ENCODE measurements around the gene SERPINA3.
"Not testable (repeated sequence)": the region's sequence is repeated elsewhere in the genome, so short reads cannot be mapped to it uniquely, and the experiment has no call there.

SERPINA3 gene

DNA sequence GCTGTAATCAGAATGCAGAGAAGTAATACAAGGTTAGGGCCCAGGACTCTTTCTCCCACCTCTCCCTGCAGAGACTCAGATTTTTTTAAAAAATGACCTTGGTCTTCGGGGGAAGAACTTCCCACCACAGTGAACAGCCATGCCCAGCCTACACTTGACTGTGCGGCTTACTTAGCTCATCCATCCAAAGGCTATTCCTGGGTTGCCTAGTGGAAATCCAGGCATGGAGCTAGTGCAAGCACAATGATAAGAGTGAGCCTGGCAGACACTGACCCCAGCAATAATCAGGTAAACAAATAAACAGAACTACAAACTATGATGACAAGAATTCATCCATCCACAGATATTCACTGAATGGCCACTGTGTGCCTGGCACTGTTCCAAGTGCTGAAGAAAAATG lies 16.3 kb upstream of the SERPINA3 start:
- TF ChIP-seq GATA1 (IDR thresholded peaks at IDR 0.05; ENCODE audit: low read depth, low read length) (no peak), POLR2A (IDR thresholded peaks at IDR 0.05; ENCODE audit: low read length) (no peak)
- DNase-seq: no peak

DNA sequence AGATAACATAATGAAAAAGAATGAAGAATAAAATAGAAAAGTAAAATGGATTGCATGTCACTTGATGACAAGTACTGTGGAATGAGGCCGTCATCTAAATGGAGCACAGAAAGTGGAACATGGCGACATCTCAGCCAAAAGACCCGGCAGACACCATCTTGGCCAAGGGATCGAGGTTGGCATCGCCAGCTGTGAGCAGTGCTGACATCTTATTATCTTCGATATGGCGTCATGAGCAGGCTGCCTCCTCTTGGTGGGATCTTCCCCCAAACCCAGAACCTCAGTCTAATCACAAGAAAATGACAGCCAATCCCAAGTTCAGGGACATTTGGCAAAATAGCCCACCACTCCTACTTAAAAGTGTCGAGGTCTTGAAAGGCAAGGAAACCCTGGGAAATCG lies 15.8 kb upstream of the SERPINA3 start:
- no peak for DNase-seq
- TF ChIP-seq POLR2A (IDR thresholded peaks at IDR 0.05; ENCODE audit: low read length) (no peak), GATA1 (IDR thresholded peaks at IDR 0.05; ENCODE audit: low read depth, low read length) (no peak)

DNA sequence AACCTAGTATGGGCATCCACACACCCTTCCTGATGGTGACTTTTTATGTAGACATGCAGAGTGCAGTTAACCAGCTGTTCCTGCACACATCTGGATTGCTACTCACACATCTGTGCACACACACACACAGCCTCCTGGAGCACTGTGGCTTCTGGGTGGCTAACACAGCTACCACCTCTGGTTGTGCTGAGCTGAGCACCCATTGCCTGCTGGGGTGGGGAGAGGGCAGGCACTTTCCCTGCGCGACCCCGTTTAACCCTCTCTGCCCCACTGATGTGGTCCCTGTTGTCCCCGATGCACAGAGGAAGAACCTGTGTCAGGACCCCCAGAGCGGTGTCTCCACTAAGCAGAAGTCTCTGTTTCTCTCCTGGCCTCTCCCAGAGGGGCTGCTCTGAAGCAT lies 14.4 kb upstream of the SERPINA3 start:
- TF ChIP-seq GATA1 (IDR thresholded peaks at IDR 0.05; ENCODE audit: low read depth, low read length): no peak
- no peak for TF ChIP-seq POLR2A (IDR thresholded peaks at IDR 0.05; ENCODE audit: low read length)
- DNase-seq: no peak

DNA sequence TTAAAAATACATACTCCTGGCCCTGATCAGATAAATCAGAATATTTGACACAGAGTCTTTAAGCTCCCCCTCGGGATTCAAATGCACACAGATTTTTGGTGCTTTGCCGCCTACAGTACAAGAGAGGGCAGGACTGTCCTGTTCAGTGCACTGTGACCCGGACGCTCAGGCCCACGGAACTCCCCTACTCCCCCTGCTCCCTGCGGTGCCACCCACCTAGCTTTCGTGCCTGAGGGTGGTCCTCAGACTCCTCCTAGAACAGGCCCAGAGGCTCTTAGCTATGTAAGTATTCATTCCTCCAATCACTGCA lies 13.7 kb upstream of the SERPINA3 start:
- DNase-seq: no peak
- TF ChIP-seq POLR2A (IDR thresholded peaks at IDR 0.05; ENCODE audit: low read length) (no peak), GATA1 (IDR thresholded peaks at IDR 0.05; ENCODE audit: low read depth, low read length) (no peak)

DNA sequence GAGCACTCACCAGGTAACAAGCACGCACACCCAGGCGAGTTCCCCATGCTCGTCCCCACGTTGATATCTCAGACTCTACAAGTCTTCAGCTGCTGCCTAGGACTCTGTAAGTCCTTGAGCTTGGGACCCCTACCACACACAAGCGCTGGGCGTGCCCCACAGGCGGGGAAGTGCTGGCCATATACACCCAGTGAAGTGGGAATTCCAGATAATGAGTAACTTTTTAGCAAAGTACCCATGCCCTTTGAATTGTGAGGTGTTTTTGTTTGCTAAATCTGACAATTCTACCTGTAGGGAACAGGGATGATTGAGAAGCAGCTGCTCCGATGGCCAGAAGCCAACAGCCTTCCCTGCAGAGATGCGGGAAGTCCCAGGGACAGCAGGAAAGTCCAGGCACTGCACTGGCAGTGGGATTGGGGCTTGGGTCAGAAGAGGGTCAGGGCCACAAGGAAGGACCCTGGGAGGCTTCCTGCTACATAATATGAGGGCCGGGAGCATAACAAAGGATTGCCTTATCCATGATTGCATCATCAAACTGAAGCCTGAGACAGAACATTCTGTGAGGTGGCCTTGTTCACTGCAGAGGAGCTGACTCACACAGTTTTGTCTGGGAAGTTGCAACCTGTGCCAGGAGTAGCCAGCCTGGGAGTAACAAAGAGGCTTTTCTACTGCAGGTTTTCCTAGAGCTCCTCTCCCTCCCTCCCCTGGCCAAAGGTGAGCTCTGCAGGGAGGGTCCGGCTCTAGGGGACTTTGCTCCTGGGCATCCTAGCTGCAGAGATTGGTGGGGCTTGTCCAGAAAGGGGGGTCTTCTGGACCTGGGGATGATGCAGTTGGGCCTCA lies 13.2 kb upstream of the SERPINA3 start:
- no peak for TF ChIP-seq POLR2A (IDR thresholded peaks at IDR 0.05; ENCODE audit: low read length)
- no peak for TF ChIP-seq GATA1 (IDR thresholded peaks at IDR 0.05; ENCODE audit: low read depth, low read length)
- no peak for DNase-seq

DNA sequence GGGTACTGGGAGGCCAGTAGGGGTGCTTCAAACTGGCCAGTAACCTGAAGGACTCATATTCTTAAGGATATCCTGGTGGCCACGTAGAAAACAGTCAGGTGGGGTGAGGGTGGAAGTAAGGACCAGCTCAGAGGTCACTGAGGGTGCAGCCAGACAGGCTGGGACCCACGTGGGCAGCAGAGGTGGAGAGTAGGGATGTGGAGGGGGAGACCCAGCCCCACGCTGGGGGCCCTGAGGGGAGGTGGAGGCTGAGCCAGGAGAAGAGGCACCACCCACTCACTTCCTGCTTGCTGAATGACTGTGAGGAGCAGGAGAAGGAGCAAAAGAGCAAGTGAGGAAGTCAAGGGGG lies 12.6 kb upstream of the SERPINA3 start:
- TF ChIP-seq POLR2A (IDR thresholded peaks at IDR 0.05; ENCODE audit: low read length) (no peak), GATA1 (IDR thresholded peaks at IDR 0.05; ENCODE audit: low read depth, low read length) (no peak)
- no peak for DNase-seq

DNA sequence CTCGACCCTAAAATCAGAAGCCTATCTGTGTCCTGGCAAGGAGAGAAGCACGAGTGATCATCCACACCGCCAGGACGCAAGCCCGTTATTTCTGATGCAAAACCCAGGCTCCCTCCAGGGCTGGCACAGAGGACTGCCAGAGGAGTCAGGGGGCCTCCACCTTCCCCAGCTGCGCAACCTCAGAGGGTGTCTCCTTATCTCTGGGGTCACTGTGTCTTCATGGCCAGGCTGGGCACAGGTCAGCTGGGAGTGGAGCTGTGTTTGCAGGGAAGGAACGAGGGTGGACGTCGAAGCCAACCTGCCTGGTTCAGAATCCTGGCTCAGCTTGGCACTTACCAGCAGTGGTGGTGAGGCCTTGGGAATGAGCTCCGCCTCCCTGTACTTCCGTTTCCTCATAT lies 12.0 kb upstream of the SERPINA3 start:
- TF ChIP-seq POLR2A (IDR thresholded peaks at IDR 0.05; ENCODE audit: low read length): no peak
- TF ChIP-seq GATA1 (IDR thresholded peaks at IDR 0.05; ENCODE audit: low read depth, low read length): no peak
- no peak for DNase-seq

DNA sequence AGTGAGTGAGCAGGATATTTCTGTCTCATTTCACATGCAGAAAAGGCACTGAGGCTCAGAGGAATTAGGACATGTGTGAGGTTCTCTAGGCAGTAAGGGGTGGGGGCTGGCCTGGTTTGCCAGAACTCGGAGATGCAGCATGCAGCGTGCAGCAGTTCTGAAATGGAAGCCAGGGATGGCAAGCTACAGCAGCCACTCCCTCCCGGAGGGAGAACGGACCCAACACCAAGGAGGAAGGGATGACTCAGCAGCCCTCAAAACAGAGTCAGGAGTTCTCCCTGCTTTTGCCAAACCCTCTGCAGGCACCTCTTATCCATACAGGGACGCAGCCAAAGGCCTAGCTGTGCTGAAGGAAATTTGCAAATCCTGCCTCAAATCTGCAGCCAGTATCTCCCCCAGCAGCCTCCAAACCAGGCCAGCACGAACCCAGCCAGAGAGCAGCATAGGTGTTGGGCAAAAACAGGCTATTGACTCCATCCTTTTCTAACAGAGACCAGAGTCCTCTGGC lies 10.3 kb upstream of the SERPINA3 start:
- no peak for DNase-seq

DNA sequence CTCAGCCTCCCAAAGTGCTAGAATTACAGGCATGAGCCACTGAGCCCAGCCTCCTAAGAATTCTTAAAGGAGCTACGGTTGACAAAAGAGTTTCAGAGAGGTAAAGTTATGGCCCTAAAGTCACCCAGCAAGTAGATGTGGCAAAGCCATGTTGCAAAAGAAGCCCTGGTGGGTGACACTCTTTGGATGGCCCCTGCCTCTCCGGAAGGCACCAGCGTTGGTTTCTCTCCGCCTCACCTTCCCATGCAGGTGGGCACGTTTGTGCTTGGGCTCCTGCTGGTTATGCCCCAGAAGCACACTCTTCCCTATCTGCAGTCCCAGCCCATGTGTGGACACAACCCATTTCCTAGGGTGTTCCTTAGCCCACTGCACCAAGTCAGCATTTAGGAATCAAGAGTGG lies 9.5 kb upstream of the SERPINA3 start:
- TF ChIP-seq POLR2A (IDR thresholded peaks at IDR 0.05; ENCODE audit: low read length) (no peak), GATA1 (IDR thresholded peaks at IDR 0.05; ENCODE audit: low read depth, low read length) (no peak)
- DNase-seq: no peak

More for the DNA sequence above, 10.3 kb upstream of the SERPINA3 start:
- TF ChIP-seq POLR2A (IDR thresholded peaks at IDR 0.05; ENCODE audit: low read length) (no peak), GATA1 (IDR thresholded peaks at IDR 0.05; ENCODE audit: low read depth, low read length) (no peak)

DNA sequence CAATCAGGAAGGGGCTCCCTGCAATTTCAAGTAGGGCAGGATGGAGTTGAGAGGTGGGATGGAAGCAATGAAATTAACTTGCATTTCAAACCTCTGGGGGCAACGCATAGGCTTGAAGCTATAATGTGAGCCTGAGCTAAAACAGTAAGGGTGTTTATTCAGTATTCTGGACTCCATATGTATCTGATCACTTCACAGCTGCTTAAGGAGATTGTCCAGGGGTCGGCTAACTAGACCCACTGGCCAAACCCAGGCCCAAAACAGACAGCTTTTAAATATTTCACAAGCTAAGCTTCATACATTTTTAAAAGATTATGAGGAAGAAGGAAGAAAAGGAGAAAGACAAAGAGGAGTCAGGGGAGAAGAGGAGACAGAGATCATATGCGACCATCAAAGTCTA lies 6.8 kb upstream of the SERPINA3 start:
- TF ChIP-seq GATA1 (IDR thresholded peaks at IDR 0.05; ENCODE audit: low read depth, low read length): no peak
- TF ChIP-seq POLR2A (IDR thresholded peaks at IDR 0.05; ENCODE audit: low read length): no peak
- no peak for DNase-seq

DNA sequence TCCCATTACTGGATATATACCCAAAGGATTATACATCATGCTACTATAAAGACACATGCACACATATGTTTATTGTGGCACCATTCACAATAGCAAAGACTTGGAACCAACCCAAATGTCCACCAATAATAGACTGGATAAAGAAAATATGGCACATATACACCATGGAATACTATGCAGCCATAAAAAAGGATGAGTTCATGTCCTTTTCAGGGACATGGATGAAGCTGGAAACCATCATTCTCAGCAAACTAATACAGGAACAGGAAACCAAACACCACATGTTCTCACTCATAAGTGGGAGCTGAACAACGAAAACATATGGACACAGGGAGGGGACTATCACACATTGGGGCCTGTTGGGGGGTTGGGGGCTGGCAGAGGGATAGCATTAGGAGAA lies 3.2 kb upstream of the SERPINA3 start:
- not testable (repeated sequence) for DNase-seq

DNA sequence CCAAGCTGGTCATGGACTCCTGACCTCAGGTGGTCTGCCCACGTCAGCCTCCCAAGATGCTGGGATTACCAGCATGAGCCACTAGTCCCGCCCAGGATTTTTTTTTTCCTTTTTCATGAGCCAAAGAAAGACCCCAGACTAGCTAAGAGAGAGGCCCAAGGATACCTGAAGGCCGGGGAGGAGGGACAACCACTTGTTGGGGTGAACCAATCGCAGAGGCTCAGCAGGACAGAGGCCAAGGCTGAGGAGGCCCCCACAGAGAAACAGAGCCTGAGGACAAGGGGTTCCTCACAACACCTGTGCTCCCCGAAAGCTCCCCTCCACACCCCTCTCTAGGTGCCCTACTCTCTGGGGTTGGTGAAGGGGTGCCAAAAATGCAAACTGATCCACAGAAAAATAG lies 1.0 kb upstream of the SERPINA3 start:
- DNase-seq: no peak
- TF ChIP-seq POLR2A (IDR thresholded peaks at IDR 0.05; ENCODE audit: low read length): no peak
- no peak for TF ChIP-seq GATA1 (IDR thresholded peaks at IDR 0.05; ENCODE audit: low read depth, low read length)

DNA sequence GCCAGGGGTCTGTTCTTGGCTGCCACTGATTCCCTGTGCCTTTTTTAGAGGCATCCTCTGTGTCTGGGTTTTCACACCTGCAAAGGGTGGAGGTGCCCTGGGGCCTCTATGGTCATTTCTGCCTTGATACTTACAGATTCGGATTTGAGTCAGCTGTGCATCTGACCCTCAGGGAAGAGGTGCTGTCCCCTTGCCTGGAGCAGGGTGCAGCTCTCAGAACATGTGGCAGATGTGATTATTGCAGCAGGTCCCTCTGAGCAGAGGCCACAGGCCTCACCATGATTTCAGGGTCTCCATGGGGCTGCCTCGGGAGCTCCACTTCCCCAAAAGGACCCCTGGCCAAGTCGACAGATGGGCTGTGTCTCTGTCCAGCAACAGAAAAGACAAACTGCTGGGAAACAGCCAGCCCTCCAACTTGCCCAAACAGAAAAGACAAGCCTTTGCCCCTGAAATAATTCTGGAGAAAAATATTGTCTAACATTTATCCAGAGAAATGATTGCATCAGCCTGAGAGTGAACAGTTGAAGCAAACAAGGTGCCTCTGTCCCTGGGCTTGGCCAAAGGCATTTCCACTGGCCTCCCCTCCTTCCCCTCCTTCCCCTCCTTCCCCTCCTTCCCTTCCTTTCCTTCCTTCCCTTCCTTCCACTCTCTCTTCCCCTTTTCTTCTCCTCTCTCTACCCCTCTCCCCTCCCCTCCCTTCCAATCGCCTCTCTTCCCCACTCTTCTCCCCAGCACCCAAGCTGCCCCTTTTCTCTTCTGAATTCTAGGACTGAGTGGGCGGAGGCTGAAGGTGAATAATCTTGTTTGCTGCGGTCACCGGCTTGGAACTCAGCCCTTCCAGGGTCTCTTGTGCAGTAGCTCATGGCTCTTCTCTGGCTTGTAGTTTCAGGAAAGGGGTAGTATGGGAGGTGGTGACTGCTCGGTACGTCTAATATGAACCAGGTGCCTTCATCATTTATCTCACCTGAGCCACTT lies 676 bp downstream of the SERPINA3 start:
- DNase-seq: no peak
- TF ChIP-seq GATA1 (IDR thresholded peaks at IDR 0.05; ENCODE audit: low read depth, low read length) (no peak), POLR2A (IDR thresholded peaks at IDR 0.05; ENCODE audit: low read length) (no peak)
